Astrocyte (in vitro differentiated cells and primary cell): ENCODE results near the gene UVRAG.

Experiments
- CTCF ChIP-seq: IDR thresholded peaks from 2 replicates; pipeline ENCODE4 v1.5.1; 2011; ENCODE audit warnings: low read depth, mild to moderate bottlenecking, inconsistent platforms, low read length, moderate library complexity; ENCODE audit not compliant: insufficient read depth
- EZH2 ChIP-seq: IDR thresholded peaks from 2 replicates; pipeline ENCODE4 v1.6.1; 2012; ENCODE audit warnings: mild to moderate bottlenecking, low read length, inconsistent platforms; ENCODE audit not compliant: insufficient read depth

DNA sequence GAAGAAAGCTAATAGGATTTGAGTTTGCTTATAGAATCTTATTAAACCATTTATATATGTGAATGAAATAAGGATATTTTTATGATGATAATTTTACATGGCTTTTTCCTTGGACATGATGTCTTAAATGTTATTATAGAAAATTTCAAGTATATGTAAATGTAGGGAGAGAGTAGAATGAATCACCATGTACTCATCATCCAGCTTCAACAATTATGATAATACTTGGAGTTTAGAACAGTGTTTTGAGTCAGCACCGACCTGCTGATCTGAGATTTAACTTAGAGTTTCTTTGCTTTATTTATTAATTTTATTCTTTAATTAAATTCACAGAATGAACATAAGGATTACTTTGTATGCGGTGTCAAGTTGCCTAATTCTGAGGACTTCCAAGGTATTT lies 193.5 kb downstream of the UVRAG start:
- TF ChIP-seq CTCF: no peak
- no peak for TF ChIP-seq EZH2
